HFFc6 (cell line): ENCODE measurements around the gene LMBRD2. TPM values are rescaled to one million over a fixed set of nuclear protein-coding genes. Genes with fewer than 3 reads are reported as not detected.

Source experiments
- DNase-seq: peaks from one replicate; pipeline ENCODE4 v3.0.0-alpha.2; 2018
- H3K27ac Mint-ChIP-seq: 2 replicates; pipeline ENCODE4 v1.8.0; 2020; ENCODE audit warnings: mild to moderate bottlenecking, mixed read lengths
- H3K27me3 Mint-ChIP-seq: 2 replicates; pipeline ENCODE4 v1.8.0; 2021; ENCODE audit warnings: mild to moderate bottlenecking, moderate library complexity, mixed read lengths; ENCODE audit not compliant: insufficient read depth
- H3K36me3 Mint-ChIP-seq: 2 replicates; pipeline ENCODE4 v1.8.0; 2021; ENCODE audit warnings: low read depth, mixed read lengths
- H3K4me1 Mint-ChIP-seq: 2 replicates; pipeline ENCODE4 v1.8.0; 2020; ENCODE audit warnings: low read depth, mixed read lengths
- H3K4me3 Mint-ChIP-seq: 2 replicates; pipeline ENCODE4 v1.8.0; 2020; ENCODE audit warnings: mild to moderate bottlenecking, moderate library complexity, mixed read lengths
- H3K9me3 Mint-ChIP-seq: 2 replicates; pipeline ENCODE4 v1.8.0; 2020; ENCODE audit warnings: mild to moderate bottlenecking, mixed read lengths
- total RNA-seq, 6 experiments: library from RNA; stranded (reverse); fragmentation: NEBNext Ultra II Directional; extraction: Animal tissue kit (Norgen Biotek cat#: 25700); gene quantifications; 2 replicates in 1 of 6; 3 replicates in 5 of 6; pipeline ENCODE4 v1.2.3, GENCODE V29; 2021
- TF ChIP-seq, protein P1 (sequence below): fragments of 200-600 bp; sonication (generic); IDR thresholded peaks from 2 replicates; pipeline ENCODE4 v1.5.0; 2021; ENCODE audit warnings: antibody characterized with exemption, mild to moderate bottlenecking

Gene LMBRD2
- total RNA-seq, 6 experiments from 2014 or later: 9.7 to 15.7 (median 12.7) TPM

DNA sequence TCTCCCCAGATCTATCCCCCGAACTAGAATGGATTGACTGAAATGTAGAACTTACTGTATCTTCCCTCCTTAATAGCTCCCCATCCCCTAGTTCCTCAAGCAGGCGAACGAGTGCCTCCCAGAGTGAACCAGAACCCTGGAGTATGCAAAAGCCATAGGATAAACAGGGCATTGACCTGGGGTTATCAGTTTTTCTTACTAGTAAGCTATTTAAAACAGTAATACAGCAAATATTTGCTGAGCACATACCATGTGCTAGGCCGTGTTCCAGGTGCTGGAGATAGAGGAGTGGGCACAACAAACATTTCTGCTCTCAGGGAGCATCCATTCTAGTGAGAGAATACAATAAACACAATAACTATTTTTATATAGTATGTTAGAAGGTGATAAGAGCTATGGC lies 2.0 kb upstream of the LMBRD2 start:
- Mint-ChIP-seq H3K9me3 (no peaks in the 10 kb centered on the region), H3K4me3 (peak overlapping the region; percentile 95), H3K36me3 (peaks cover 46% of the 10 kb centered on the region), H3K27ac (peak overlapping the region; percentile 65), H3K27me3 (peaks cover 6% of the 10 kb centered on the region), H3K4me1 (peaks cover 74% of the 10 kb centered on the region)
- DNase-seq: no peak
- TF ChIP-seq, protein P1, sequence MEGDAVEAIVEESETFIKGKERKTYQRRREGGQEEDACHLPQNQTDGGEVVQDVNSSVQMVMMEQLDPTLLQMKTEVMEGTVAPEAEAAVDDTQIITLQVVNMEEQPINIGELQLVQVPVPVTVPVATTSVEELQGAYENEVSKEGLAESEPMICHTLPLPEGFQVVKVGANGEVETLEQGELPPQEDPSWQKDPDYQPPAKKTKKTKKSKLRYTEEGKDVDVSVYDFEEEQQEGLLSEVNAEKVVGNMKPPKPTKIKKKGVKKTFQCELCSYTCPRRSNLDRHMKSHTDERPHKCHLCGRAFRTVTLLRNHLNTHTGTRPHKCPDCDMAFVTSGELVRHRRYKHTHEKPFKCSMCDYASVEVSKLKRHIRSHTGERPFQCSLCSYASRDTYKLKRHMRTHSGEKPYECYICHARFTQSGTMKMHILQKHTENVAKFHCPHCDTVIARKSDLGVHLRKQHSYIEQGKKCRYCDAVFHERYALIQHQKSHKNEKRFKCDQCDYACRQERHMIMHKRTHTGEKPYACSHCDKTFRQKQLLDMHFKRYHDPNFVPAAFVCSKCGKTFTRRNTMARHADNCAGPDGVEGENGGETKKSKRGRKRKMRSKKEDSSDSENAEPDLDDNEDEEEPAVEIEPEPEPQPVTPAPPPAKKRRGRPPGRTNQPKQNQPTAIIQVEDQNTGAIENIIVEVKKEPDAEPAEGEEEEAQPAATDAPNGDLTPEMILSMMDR: no peak

DNA sequence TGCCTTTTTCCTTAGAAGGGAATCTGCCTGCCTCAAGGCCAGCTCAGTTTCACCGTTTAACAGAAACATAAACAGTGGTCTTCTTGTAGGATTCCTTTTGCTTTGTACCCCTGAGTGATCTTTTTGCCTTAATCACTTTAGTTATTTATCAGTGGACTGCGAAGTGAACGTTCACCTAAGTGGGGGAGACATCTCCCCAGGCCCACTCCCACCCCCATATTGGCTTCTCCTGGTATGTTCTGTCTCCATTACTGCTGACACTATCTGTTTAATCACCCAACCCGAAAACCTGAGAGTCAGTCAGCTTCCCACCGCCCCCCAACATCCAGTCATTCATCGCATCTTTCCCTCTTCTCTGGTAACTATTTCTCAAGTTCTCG lies 1.6 kb upstream of the LMBRD2 start:
- H3K36me3 Mint-ChIP-seq: peaks cover 41% of the 10 kb centered on the region
- TF ChIP-seq, protein P1: no peak
- peaks cover 6% of the 10 kb centered on the region for H3K27me3 Mint-ChIP-seq
- no peaks in the 10 kb centered on the region for H3K9me3 Mint-ChIP-seq
- peak overlapping the region; percentile 95 for H3K4me3 Mint-ChIP-seq
- no peak for DNase-seq
- H3K27ac Mint-ChIP-seq: peak overlapping the region; percentile 65
- peaks cover 74% of the 10 kb centered on the region for H3K4me1 Mint-ChIP-seq

DNA sequence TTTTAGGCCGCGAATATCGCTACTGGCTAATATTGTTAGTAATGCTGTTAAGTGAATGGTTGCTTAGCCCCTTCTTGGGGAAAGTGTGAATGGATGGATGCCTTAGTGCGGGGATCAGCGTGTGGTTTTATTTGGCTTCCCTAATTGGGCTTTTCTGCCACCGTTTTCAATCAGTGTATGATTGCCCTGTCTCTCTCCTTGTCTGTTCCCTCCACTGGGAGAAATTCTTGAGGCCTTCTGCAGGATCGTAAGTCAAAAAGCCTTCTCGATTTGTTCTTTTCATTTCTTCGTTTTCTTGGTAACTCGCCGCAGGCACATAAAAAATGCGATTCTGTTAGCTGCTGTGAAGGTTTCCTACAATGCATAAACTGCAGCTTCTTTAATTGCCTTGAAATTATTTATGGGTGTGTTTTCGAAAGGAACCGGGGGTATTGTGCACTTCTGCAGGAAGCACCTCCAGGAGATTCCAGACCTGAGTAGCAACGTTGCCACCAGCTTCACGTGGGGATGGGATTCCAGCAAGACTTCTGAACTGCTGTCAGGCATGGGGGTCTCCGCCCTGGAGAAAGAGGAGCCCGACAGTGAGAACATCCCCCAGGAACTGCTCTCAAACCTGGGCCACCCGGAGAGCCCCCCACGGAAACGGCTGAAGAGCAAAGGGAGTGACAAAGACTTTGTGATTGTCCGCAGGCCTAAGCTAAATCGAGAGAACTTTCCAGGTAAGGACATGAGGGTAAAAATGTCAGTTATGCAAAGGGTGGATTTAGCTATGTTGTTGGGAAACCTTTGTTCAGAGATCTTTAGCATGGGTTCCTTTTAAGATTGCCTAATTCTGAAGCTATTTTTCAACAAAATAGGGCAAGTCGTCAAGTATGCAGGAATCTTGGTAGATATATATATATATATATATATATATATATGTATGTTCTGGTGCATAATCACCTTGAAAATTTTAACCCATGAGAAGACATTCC lies 924 bp upstream of the LMBRD2 start:
- H3K27me3 Mint-ChIP-seq: peaks cover 6% of the 10 kb centered on the region
- H3K4me3 Mint-ChIP-seq: peak overlapping the region; percentile 95
- no peak for DNase-seq
- H3K9me3 Mint-ChIP-seq: no peaks in the 10 kb centered on the region
- TF ChIP-seq, protein P1: no peak
- peak overlapping the region; percentile 75 for H3K27ac Mint-ChIP-seq
- peaks cover 74% of the 10 kb centered on the region for H3K4me1 Mint-ChIP-seq
- peaks cover 38% of the 10 kb centered on the region for H3K36me3 Mint-ChIP-seq

DNA sequence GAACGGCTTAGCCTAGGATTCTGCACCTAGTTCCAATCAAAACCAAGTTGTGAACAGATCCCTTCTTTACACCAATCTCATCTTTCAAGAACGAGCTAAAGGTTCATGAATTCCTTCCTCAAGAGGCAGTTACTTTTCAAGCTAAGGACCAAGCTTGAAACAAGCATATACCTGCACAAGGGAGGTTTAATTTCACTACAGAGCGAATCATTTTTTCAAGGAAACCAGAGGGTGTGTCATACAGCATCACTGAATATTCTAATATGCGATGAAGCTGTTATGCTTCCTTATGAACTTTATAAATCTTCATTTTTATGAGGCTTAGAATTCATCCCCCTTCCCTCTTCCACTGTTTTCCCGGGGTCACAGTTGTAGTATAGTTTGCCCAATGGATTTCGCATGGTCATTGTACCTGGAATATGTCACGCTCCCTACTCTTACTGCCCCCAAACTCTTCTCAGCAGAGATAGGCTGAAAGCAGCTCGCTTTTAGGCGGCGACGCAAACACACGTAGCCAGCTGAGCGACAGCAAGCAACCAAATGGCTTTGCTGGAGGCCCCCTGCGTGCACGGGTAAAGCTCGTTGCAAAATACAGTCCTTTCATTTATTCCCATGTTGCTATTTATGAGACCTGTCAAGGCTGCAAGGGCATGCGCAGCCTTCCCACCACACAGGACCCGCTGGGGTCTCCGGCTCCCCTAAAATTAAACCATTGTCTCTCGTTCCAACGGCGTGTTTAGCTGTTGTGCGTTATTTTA lies 832 bp downstream of the LMBRD2 start:
- H3K4me1 Mint-ChIP-seq: peaks cover 67% of the 10 kb centered on the region
- no peaks in the 10 kb centered on the region for H3K9me3 Mint-ChIP-seq
- TF ChIP-seq, protein P1: no peak
- H3K27ac Mint-ChIP-seq: peak overlapping the region; percentile 84
- H3K27me3 Mint-ChIP-seq: peaks cover 6% of the 10 kb centered on the region
- peaks cover 29% of the 10 kb centered on the region for H3K36me3 Mint-ChIP-seq
- DNase-seq: peak; percentile 56
- H3K4me3 Mint-ChIP-seq: peak overlapping the region; percentile 95

DNA sequence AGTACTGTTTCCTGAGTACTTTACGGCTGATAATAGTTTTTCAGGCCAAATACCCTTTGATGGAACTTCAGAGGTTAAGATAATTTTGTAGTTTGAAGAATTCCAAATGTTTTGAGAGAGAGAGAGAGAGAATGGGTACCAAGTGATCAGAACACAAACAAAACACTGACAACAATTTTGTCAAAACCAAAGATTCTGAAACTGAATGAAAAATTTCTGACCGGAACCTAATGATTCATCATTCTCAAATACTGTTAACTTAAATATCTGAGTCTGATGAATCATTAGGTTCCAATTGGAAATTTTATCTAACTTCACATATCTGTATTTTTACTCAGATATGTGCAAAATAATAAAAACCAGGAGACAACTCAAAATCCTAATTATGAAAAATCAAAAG lies 4.0 kb downstream of the LMBRD2 start:
- TF ChIP-seq, protein P1: no peak
- H3K27ac Mint-ChIP-seq: peak overlapping the region; percentile 37
- peaks cover 2% of the 10 kb centered on the region; the same call in 1 of the 2 replicates for H3K27me3 Mint-ChIP-seq
- no peak for DNase-seq
- H3K4me1 Mint-ChIP-seq: peaks cover 39% of the 10 kb centered on the region
- peak overlapping the region; percentile 53 for H3K4me3 Mint-ChIP-seq
- peaks cover 3% of the 10 kb centered on the region; the same call in 1 of the 2 replicates for H3K36me3 Mint-ChIP-seq
- H3K9me3 Mint-ChIP-seq: no peaks in the 10 kb centered on the region
